CD4-positive, alpha-beta T cell (primary cell): ENCODE measurements around the gene CNOT6. TPM values are rescaled to one million over a fixed set of nuclear protein-coding genes. Genes with fewer than 3 reads are reported as not detected.
"Not testable (repeated sequence)": the region's sequence is repeated elsewhere in the genome, so short reads cannot be mapped to it uniquely, and the experiment has no call there.

Experiments
- ATAC-seq: fragments of 200-7000 bp; cut with Tn5 transposase; one replicate; pipeline ENCODE4 v1.10.0; 2022; ENCODE audit warnings: mild to moderate bottlenecking; ENCODE audit not compliant: poor library complexity
- CTCF ChIA-PET: fragments of 350-600 bp; sonication (Branson Sonifier 250); formaldehyde crosslinking; loops from one replicate; lab custom pipeline; 2021; ENCODE audit warnings: antibody characterized with exemption, inconsistent platforms; lab: Charles Lee
- POLR2A ChIA-PET: fragments of 350-600 bp; sonication (Branson Sonifier 250); formaldehyde crosslinking; loops from one replicate; lab custom pipeline; 2021; ENCODE audit warnings: antibody characterized with exemption, inconsistent platforms; lab: Charles Lee
- DNase-seq, 14 experiments: peaks; one replicate each; pipeline ENCODE4 v3.0.0-alpha.2; 2013 to 2020; ENCODE audit warnings: mixed read lengths in 2 of 14
- H3K27ac ChIP-seq, 2 donors: one replicate each; pipeline versions ENCODE4 v1.5.1 to v1.7.0; 2013; ENCODE audit warnings: low read length in 2 of 2, low read depth in 1 of 2, mild to moderate bottlenecking in 1 of 2
- H3K27me3 ChIP-seq, 2 experiments: 1 replicate in 1 of 2; 2 replicates in 1 of 2; pipeline versions ENCODE4 v1.6.1 to v1.7.0; 2013; ENCODE audit warnings: low read length in 2 of 2, control low read depth in 1 of 2, mild to moderate bottlenecking in 1 of 2, moderate library complexity in 1 of 2; ENCODE audit not compliant: insufficient read depth in 2 of 2, control insufficient read depth in 1 of 2
- H3K36me3 ChIP-seq: one replicate; pipeline ENCODE4 v1.6.1; 2013; ENCODE audit warnings: low read length, control low read depth; ENCODE audit not compliant: insufficient read depth
- H3K4me1 ChIP-seq: one replicate; pipeline ENCODE4 v1.6.1; 2013; ENCODE audit warnings: low read length, control low read depth; ENCODE audit not compliant: insufficient read depth
- H3K4me3 ChIP-seq: one replicate; pipeline ENCODE4 v1.5.1; 2013; ENCODE audit warnings: mild to moderate bottlenecking, low read length, moderate library complexity
- H3K9me3 ChIP-seq, 2 experiments: 1 replicate in 1 of 2; 2 replicates in 1 of 2; pipeline versions ENCODE4 v1.6.1 to v1.7.0; 2013; ENCODE audit warnings: low read length in 2 of 2, mild to moderate bottlenecking in 2 of 2, control low read depth in 1 of 2, moderate library complexity in 1 of 2; ENCODE audit not compliant: control insufficient read depth in 1 of 2, insufficient read depth in 1 of 2
- H3K27ac Mint-ChIP-seq: one replicate; pipeline ENCODE4 v1.8.0; 2020; ENCODE audit warnings: mixed read lengths
- H3K27me3 Mint-ChIP-seq: one replicate; pipeline ENCODE4 v1.8.0; 2021; ENCODE audit warnings: mixed read lengths
- H3K36me3 Mint-ChIP-seq: one replicate; pipeline ENCODE4 v1.8.0; 2021; ENCODE audit warnings: low read depth, mixed read lengths
- H3K4me1 Mint-ChIP-seq: one replicate; pipeline ENCODE4 v1.8.0; 2021; ENCODE audit warnings: low read depth, mixed read lengths
- H3K4me3 Mint-ChIP-seq: one replicate; pipeline ENCODE4 v1.8.0; 2020; ENCODE audit warnings: mild to moderate bottlenecking, mixed read lengths
- H3K9me3 Mint-ChIP-seq: one replicate; pipeline ENCODE4 v1.8.0; 2020; ENCODE audit warnings: mixed read lengths
- intact Hi-C, 2 experiments: fragments of 100-400 bp; cut with DNase I in 1 of 2; cut with micrococcal nuclease in 1 of 2; formaldehyde crosslinking; loops; one replicate each; pipeline versions ENCODE4 v1.15.1 to v1.9.0; 2023 to 2025; cut with DNase I, micrococcal nuclease
- total RNA-seq, 174 experiments: library from RNA in 2 of 174; stranded (reverse) in 2 of 174; gene quantifications; one replicate each; pipeline ENCODE4 v1.2.3 and lab custom pipeline; 2021 to 2026
- TF ChIP-seq, protein P1 (sequence below): fragments of 200-600 bp; IDR thresholded peaks from one replicate; pipeline ENCODE4 v1.8.0; 2022; ENCODE audit warnings: antibody characterized with exemption, mild to moderate bottlenecking

Gene CNOT6
- total RNA-seq, 2 experiments from 2014 or later: 12.5 to 13.8 TPM

DNA sequence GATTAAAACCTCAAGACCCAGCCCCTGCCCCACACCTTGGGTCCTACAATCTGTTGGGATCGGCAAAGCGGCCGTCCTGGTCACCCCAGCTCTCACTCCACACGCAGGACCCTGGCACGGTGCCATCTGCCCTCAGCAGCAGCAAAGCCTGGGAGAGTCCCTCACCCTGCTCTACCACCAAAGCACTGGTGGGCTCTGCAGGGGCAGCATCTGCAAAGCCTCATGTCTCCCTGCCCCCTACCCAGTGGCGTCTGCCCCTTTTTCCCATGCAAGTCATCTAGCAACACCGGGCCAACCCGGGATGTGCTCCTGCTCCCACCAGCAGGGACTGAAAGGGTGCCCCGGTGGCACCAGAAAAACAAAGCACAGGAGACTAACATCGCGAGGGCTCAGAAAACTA, 19.6 kb upstream of the CNOT6 start:
- Histone ChIP-seq H3K27ac (no peak overlapping the region), H3K36me3 (no peaks in the 10 kb centered on the region), H3K9me3 (no peaks in the 10 kb centered on the region), H3K4me3 (no peak overlapping the region), H3K27me3 (peaks cover 0 to 8% of the 10 kb centered on the region in 2 experiments), H3K4me1 (peaks cover 4% of the 10 kb centered on the region)
- ATAC-seq (no peak), DNase-seq (no peak)
- H3K4me3 Mint-ChIP-seq: no peak overlapping the region
- H3K27ac Mint-ChIP-seq: no peak overlapping the region
- TF ChIP-seq, protein P1, sequence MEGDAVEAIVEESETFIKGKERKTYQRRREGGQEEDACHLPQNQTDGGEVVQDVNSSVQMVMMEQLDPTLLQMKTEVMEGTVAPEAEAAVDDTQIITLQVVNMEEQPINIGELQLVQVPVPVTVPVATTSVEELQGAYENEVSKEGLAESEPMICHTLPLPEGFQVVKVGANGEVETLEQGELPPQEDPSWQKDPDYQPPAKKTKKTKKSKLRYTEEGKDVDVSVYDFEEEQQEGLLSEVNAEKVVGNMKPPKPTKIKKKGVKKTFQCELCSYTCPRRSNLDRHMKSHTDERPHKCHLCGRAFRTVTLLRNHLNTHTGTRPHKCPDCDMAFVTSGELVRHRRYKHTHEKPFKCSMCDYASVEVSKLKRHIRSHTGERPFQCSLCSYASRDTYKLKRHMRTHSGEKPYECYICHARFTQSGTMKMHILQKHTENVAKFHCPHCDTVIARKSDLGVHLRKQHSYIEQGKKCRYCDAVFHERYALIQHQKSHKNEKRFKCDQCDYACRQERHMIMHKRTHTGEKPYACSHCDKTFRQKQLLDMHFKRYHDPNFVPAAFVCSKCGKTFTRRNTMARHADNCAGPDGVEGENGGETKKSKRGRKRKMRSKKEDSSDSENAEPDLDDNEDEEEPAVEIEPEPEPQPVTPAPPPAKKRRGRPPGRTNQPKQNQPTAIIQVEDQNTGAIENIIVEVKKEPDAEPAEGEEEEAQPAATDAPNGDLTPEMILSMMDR: no peak
- peaks cover 5% of the 10 kb centered on the region for H3K27me3 Mint-ChIP-seq
- ChIA-PET CTCF (no interaction called here), POLR2A (no interaction called here)
- no peaks in the 10 kb centered on the region for H3K9me3 Mint-ChIP-seq
- H3K4me1 Mint-ChIP-seq: no peaks in the 10 kb centered on the region
- intact Hi-C loops: loop anchor here in 1 of 2 experiments (5.0 kb wide), 1 partner anchor 182 kb away; the partner anchor contains the start of gene MAPK9
- no peaks in the 10 kb centered on the region for H3K36me3 Mint-ChIP-seq

DNA sequence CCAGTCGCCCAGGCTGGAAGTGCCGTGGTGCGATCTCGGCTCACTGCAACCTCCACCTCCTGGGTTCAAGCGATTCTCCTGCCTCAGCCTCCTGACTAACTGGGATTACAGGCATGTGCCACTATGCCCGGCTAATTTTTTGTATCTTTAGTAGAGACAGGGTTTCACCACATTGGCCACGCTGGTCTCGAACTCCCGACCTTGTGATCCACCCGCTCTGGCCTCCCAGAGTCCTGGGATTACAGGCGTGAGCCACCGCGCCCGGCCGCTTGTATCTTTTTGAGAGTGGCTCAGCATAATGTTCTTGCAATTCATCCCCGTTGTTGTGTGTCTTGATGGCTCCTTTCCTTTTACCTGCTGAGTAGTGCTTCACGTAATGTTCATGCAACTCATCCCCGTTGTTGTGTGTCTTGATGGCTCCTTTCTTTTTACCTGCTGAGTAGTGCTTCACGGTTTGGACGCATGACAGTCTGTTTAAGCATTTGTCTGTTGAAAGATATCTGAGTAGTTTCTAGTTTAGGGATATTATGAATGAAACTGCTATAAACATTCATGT, 18.1 kb upstream of the CNOT6 start:
- H3K4me1 Mint-ChIP-seq, intact Hi-C loops, H3K27me3 ChIP-seq, H3K4me1 ChIP-seq, H3K4me3 ChIP-seq, H3K36me3 ChIP-seq, H3K36me3 Mint-ChIP-seq, DNase-seq, CTCF ChIA-PET, H3K9me3 Mint-ChIP-seq, H3K9me3 ChIP-seq, H3K27me3 Mint-ChIP-seq, POLR2A ChIA-PET, H3K4me3 Mint-ChIP-seq, H3K27ac Mint-ChIP-seq, ATAC-seq, H3K27ac ChIP-seq: not testable (repeated sequence)

DNA sequence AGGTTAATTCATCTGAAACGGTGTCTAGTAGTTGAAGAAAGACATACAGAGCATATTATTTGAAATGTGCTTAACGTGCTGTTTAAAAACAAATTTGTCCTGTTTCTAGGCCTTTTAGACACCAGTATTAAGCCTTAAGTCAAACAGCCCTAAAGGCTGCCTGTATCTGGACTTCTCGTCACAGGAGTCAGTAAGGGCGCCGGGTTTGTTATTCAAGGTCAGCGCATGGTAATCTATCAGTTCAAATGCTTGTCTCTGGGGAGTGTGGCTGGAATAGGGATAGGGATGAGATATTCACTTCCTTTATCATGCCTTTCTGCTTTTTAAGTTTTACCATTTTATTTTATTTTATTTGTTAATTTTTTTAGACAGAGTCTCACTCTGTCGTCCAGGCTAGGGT, 9.4 kb upstream of the CNOT6 start:
- Histone ChIP-seq H3K9me3 (no peaks in the 10 kb centered on the region), H3K27ac (no peak overlapping the region), H3K4me1 (no peaks in the 10 kb centered on the region), H3K27me3 (no peaks in the 10 kb centered on the region), H3K4me3 (no peak overlapping the region), H3K36me3 (no peaks in the 10 kb centered on the region)
- no peak overlapping the region for H3K27ac Mint-ChIP-seq
- ATAC-seq (no peak), DNase-seq (peak in 1 of 14 experiments; percentile 7)
- no peaks in the 10 kb centered on the region for H3K36me3 Mint-ChIP-seq
- H3K4me3 Mint-ChIP-seq: no peak overlapping the region
- CTCF ChIA-PET: no interaction called here
- H3K4me1 Mint-ChIP-seq: no peaks in the 10 kb centered on the region
- H3K9me3 Mint-ChIP-seq: no peaks in the 10 kb centered on the region
- H3K27me3 Mint-ChIP-seq: no peaks in the 10 kb centered on the region
- TF ChIP-seq, protein P1: no peak
- POLR2A ChIA-PET: no interaction called here
- intact Hi-C loops: no loop called here

DNA sequence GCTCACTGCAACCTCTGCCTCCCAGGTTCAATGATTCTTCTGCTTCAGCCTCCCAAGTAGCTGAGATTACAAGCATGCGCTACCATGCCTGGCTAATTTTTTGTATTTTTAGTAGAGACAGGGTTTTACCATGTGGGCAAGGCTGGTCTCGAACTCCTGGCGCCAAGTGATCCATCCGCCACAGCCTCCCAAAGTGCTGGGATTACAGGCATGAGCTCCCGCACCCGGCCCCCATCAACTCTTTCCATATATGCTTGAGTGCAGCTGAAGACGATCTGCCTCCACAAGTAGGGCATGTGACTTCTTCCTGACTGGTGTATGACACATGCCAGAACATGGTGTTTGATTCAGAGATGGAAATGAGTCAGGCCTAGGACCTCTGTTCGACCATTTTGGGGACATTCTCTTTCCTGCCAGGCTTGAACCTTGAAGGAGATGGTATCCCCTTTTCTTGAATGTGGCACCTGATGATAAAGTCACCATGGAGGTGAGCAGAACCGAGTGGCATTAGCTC, 7.5 kb upstream of the CNOT6 start:
- ChIA-PET POLR2A (no interaction called here), CTCF (no interaction called here)

More for the DNA sequence above, 7.5 kb upstream of the CNOT6 start:
- no peak overlapping the region for H3K27ac Mint-ChIP-seq
- Histone ChIP-seq H3K9me3 (no peaks in the 10 kb centered on the region), H3K4me1 (no peaks in the 10 kb centered on the region), H3K36me3 (no peaks in the 10 kb centered on the region), H3K27ac (no peak overlapping the region), H3K4me3 (no peak overlapping the region), H3K27me3 (no peaks in the 10 kb centered on the region)
- no peaks in the 10 kb centered on the region for H3K27me3 Mint-ChIP-seq
- no peak overlapping the region for H3K4me3 Mint-ChIP-seq
- H3K9me3 Mint-ChIP-seq: no peaks in the 10 kb centered on the region
- H3K36me3 Mint-ChIP-seq: no peaks in the 10 kb centered on the region
- TF ChIP-seq, protein P1: no peak
- no peaks in the 10 kb centered on the region for H3K4me1 Mint-ChIP-seq
- DNase-seq (peak in 1 of 14 experiments; percentile 8), ATAC-seq (no peak)
- intact Hi-C loops: no loop called here
